K562 (cell line): Measurements from ENCODE around the gene PCBP2. TPM values are rescaled to one million over a fixed set of nuclear protein-coding genes. Genes with fewer than 3 reads are reported as not detected.

Experiments
- ETV6 ChIP-seq, 3 experiments: fragments of 150-350 bp in 1 of 3; sonication (generic) in 1 of 3; formaldehyde crosslinking in 1 of 3; IDR thresholded peaks; 2 replicates each; pipeline versions ENCODE4 v1.6.1 to v1.8.0; 2014 to 2022; ENCODE audit warnings: borderline replicate concordance in 2 of 3, low read depth in 2 of 3, antibody characterized with exemption in 1 of 3, low read length in 1 of 3, mild to moderate bottlenecking in 1 of 3, missing genetic modification reagents in 1 of 3
- GTF2E2 ChIP-seq: fragments of 200-800 bp; sonication (Bioruptor generic); IDR thresholded peaks from 2 replicates; pipeline ENCODE4 v1.6.1; 2016; ENCODE audit warnings: missing genetic modification characterization, missing compliant biosample characterization
- HDAC1 ChIP-seq, 2 experiments: fragments of 450-650 bp; IDR thresholded peaks; 2 replicates each; pipeline ENCODE4 v1.6.1; 2016 to 2017; ENCODE audit warnings: inconsistent platforms in 1 of 2, mild to moderate bottlenecking in 1 of 2, moderate library complexity in 1 of 2
- HMGN3 ChIP-seq: IDR thresholded peaks from 2 replicates; pipeline ENCODE4 v1.6.1; 2011; ENCODE audit warnings: borderline replicate concordance, low read depth, mild to moderate bottlenecking, mixed read lengths, low read length; ENCODE audit not compliant: insufficient read length; ENCODE audit errors: extremely low read depth
- KLF13 ChIP-seq: fragments of 450-650 bp; IDR thresholded peaks from 2 replicates; pipeline ENCODE4 v1.6.1; 2016; ENCODE audit warnings: missing genetic modification characterization, low read depth, mild to moderate bottlenecking, missing compliant biosample characterization, moderate library complexity, borderline replicate concordance
- MBD2 ChIP-seq: sonication (generic); IDR thresholded peaks from 2 replicates; pipeline ENCODE4 v1.6.1; 2016; ENCODE audit warnings: low read depth, borderline replicate concordance
- SMARCC2 ChIP-seq: fragments of 450-650 bp; IDR thresholded peaks from 2 replicates; pipeline ENCODE4 v1.6.1; 2017; ENCODE audit warnings: antibody characterized with exemption, moderate library complexity, mild to moderate bottlenecking, low read depth
- TGIF2 ChIP-seq: sonication (generic); formaldehyde crosslinking; IDR thresholded peaks from 2 replicates; pipeline ENCODE4 v1.8.1; 2022; ENCODE audit warnings: mild to moderate bottlenecking, missing genetic modification reagents, moderate library complexity
- TRIM28 ChIP-seq: fragments of 450-650 bp; IDR thresholded peaks from 2 replicates; pipeline ENCODE4 v1.6.1; 2017
- ZBTB17 ChIP-seq: fragments of 450-650 bp; formaldehyde crosslinking; IDR thresholded peaks from 2 replicates; pipeline ENCODE4 v1.4.0; 2020; ENCODE audit warnings: mild to moderate bottlenecking
- ZBTB5 ChIP-seq: fragments of 450-650 bp; IDR thresholded peaks from 2 replicates; pipeline ENCODE4 v1.6.1; 2017; ENCODE audit warnings: antibody characterized with exemption
- ZNF133 ChIP-seq: fragments of 250-450 bp; sonication (Bioruptor Pico); IDR thresholded peaks from 2 replicates; pipeline ENCODE4 v1.4.0; 2020; ENCODE audit warnings: mild to moderate bottlenecking
- ZNF589 ChIP-seq: fragments of 200-800 bp; sonication (Bioruptor generic); IDR thresholded peaks from 2 replicates; pipeline ENCODE4 v1.6.1; 2016; ENCODE audit warnings: low read depth, missing genetic modification characterization, missing compliant biosample characterization
- ZNF592 ChIP-seq: fragments of 450-650 bp; IDR thresholded peaks from 2 replicates; pipeline ENCODE4 v1.6.1; 2017; ENCODE audit warnings: antibody characterized with exemption, mild to moderate bottlenecking
- polyA plus RNA-seq, 8 experiments: library from polyadenylated mRNA; depleted of rRNA in 4 of 8; stranded (reverse) in 5 of 8; unstranded in 3 of 8; fragments of >200 nt; fragmentation: Nextera tagmentation in 2 of 8; fragmentation: Illumina TruSeq in 1 of 8; extraction: Ambion mirVana in 2 of 8; extraction: Trizol in 1 of 8; gene quantifications; 2 replicates each; pipeline versions ENCODE4 v1.2.1 to v1.2.3, GENCODE V29; 2011 to 2014; ENCODE audit warnings: inconsistent platforms in 1 of 8, missing spikeins in 1 of 8
- total RNA-seq, 7 experiments: library from RNA; depleted of rRNA in 6 of 7; stranded (reverse); fragments of >200 nt in 6 of 7; fragmentation: Illumina TruSeq in 2 of 7; extraction: Trizol in 2 of 7; gene quantifications; 2 replicates each; pipeline versions ENCODE4 v1.2.1 to v1.2.3, GENCODE V29; 2011 to 2021; ENCODE audit warnings: low replicate concordance in 1 of 7
- TF ChIP-seq, protein P1 (sequence below), 2 experiments: IDR thresholded peaks; 2 replicates each; pipeline ENCODE4 v1.6.1; 2011; ENCODE audit warnings: borderline replicate concordance in 1 of 2, control low read depth in 1 of 2, low read depth in 1 of 2, low read length in 1 of 2, mild to moderate bottlenecking in 1 of 2, mixed read lengths in 1 of 2, moderate library complexity in 1 of 2; ENCODE audit not compliant: insufficient read depth in 1 of 2, insufficient read length in 1 of 2, poor library complexity in 1 of 2, severe bottlenecking in 1 of 2; ENCODE audit errors: extremely low read depth in 1 of 2

Gene PCBP2
- total and polyA plus RNA-seq, 9 of the 15 experiments (the other 6 are each of a cell fraction or from before 2014, with no cell fraction given) = 137 to 831 (median 328) TPM

DNA sequence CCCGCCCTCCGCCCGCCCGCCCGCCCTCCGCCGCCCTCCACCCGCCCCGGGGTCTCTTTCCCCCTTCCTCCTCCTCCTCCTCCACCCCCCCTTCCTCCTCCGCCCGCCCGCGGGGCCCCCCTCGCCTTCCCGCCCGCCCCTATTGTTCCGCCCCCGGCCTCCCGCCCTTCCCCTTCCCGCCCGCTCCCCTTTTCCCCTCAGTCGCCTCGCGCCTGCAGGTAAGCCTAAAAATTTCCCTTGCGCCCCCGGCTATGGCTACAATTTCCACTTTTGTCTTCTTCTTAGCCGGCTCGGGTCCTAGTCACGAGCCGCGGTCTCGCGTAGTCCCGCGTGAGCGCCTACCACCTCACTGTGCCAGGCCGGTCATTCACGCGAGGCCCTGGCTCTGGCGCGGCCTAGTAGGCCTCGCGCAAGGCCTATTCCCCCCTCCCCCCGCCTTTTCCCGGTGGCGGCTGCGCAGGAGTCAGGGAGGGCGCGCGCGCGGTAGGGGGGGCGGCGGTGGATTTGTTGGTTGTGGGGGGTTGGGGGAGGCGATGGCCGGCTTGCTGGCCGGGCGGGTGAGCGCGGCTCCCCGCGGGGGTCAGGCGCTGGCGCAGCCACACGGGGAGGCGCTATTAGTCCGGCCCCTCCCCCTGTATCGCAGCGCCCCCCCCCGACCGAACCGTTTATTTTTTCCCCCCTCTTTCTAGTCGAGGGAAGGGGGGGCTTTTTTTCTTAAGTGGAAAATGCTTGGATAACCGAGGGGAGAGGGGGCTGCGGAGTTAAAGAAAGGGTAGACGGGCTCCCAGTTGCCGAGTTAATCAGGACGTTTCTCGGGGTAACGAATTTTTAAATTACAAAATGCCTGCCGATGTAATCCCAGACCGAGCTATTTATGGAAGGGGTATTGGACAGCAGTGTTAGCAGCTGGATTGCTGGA lies 516 bp downstream of the PCBP2 start (continued):
- peak; percentile 37; the same call in 1 of the 2 replicates for TF ChIP-seq ZNF592
- no peak; the same call in 1 of the 2 replicates for TF ChIP-seq ZNF589 (CRISPR knock-in tag)
- TF ChIP-seq ETV6 (IDR thresholded peaks at IDR 0.05; ENCODE audit: borderline replicate concordance in 1 of 2, low read depth in 2 of 2, low read length in 1 of 2) = no peak
- TF ChIP-seq ETV6 (CRISPR knock-in tag; IDR thresholded peaks at IDR 0.05; ENCODE audit: borderline replicate concordance) = 0 out of 2 replicates have a peak, but pooled peaks have one; percentile 52
- TF ChIP-seq MBD2 = no peak
- TF ChIP-seq SMARCC2 = no peak
- TF ChIP-seq HDAC1 (IDR thresholded peaks at IDR 0.05) = peak in 1 of 2 experiments; percentile 72; a peak in 1 of 4 replicates
- TF ChIP-seq TGIF2 (CRISPR knock-in tag) = 0 out of 2 replicates have a peak, but pooled peaks have one; percentile 62
- 0 out of 2 replicates have a peak, but pooled peaks have one; percentile 40 for TF ChIP-seq KLF13 (tag)
- peak; percentile 64; the same call in 1 of the 2 replicates for TF ChIP-seq ZBTB17
- peak; percentile 16; the same call in 1 of the 2 replicates for TF ChIP-seq TRIM28
- TF ChIP-seq, protein P1, sequence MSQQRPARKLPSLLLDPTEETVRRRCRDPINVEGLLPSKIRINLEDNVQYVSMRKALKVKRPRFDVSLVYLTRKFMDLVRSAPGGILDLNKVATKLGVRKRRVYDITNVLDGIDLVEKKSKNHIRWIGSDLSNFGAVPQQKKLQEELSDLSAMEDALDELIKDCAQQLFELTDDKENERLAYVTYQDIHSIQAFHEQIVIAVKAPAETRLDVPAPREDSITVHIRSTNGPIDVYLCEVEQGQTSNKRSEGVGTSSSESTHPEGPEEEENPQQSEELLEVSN (IDR thresholded peaks at IDR 0.05; ENCODE audit: borderline replicate concordance in 1 of 2, extremely low read depth in 1 of 2, insufficient read depth in 1 of 2, insufficient read length in 1 of 2, low read depth in 1 of 2, low read length in 1 of 2, poor library complexity in 1 of 2, severe bottlenecking in 1 of 2) = peak; percentile 43 to 76
- TF ChIP-seq GTF2E2 (tag) = peak; percentile 75; the same call in 1 of the 2 replicates
- no peak for TF ChIP-seq ZBTB5
- TF ChIP-seq ZNF133 (CRISPR knock-in tag) = no peak
- TF ChIP-seq HMGN3 = peak; percentile 35
